KMS-11 (cell line): ENCODE measurements around the gene ZNF496.

ENCODE experiments used
- H2AFZ ChIP-seq: fragments of 200-600 bp; sonication (generic); 2 replicates; pipeline ENCODE4 v1.6.1; 2016; ENCODE audit warnings: antibody characterized with exemption, mixed run types, low read depth
- H3K27ac ChIP-seq: fragments of 200-600 bp; sonication (generic); 2 replicates; pipeline ENCODE4 v1.6.1; 2016; ENCODE audit warnings: mild to moderate bottlenecking, mixed run types
- H3K27me3 ChIP-seq: fragments of 200-600 bp; sonication (generic); 2 replicates; pipeline ENCODE4 v1.6.1; 2017; ENCODE audit warnings: mild to moderate bottlenecking, low read depth, mixed run types, moderate library complexity; ENCODE audit not compliant: insufficient read depth
- H3K36me3 ChIP-seq: fragments of 200-600 bp; sonication (generic); 2 replicates; pipeline ENCODE4 v1.6.1; 2017; ENCODE audit warnings: mild to moderate bottlenecking, mixed run types; ENCODE audit not compliant: insufficient read depth
- H3K4me1 ChIP-seq: fragments of 200-600 bp; sonication (generic); 2 replicates; pipeline ENCODE4 v1.6.1; 2016; ENCODE audit warnings: mild to moderate bottlenecking, low read depth, mixed run types; ENCODE audit not compliant: poor library complexity, severe bottlenecking
- H3K4me2 ChIP-seq: fragments of 200-600 bp; sonication (generic); 2 replicates; pipeline ENCODE4 v1.7.0; 2016; ENCODE audit warnings: mild to moderate bottlenecking, mixed run types
- H3K4me3 ChIP-seq: fragments of 200-600 bp; sonication (generic); IDR thresholded peaks from 2 replicates; pipeline ENCODE4 v1.6.1; 2017; ENCODE audit warnings: low read depth, low read length, mixed read lengths; ENCODE audit not compliant: insufficient read depth
- H3K79me2 ChIP-seq: fragments of 200-600 bp; sonication (generic); 2 replicates; pipeline ENCODE4 v1.6.1; 2016; ENCODE audit warnings: low read depth, mixed run types; ENCODE audit not compliant: insufficient read depth
- H3K9ac ChIP-seq: fragments of 200-600 bp; sonication (generic); 2 replicates; pipeline ENCODE4 v1.6.1; 2016; ENCODE audit warnings: mild to moderate bottlenecking, mixed run types
- H4K20me1 ChIP-seq: fragments of 200-600 bp; sonication (generic); 2 replicates; pipeline ENCODE4 v1.6.1; 2016; ENCODE audit warnings: mild to moderate bottlenecking, mixed run types; ENCODE audit not compliant: insufficient read depth
- CTCF ChIP-seq: fragments of 200-600 bp; sonication (generic); conservative IDR thresholded peaks from 2 replicates; pipeline ENCODE4 v1.6.1; 2017; ENCODE audit warnings: low read depth, mild to moderate bottlenecking, antibody characterized with exemption, low read length, moderate library complexity, mixed read lengths

The ZNF496 gene

DNA sequence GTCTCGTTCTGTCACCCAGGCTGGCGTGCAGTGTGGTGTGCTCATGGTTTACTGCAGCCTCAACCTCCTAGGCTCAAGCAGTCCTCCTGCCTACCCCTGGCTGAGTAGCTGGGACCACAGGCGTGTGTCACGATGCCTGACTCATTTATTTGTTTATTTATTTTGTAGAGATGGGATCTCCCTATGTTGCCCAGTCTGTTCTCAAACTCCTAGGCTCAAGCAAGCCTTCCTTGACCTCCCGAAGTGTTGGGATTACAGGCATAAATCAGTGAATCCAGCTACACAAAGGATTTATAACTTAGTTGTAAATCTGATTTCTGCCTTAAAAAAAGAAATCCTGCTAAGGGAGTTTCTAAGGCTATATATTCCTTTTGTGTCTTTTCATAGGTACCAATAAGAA is 30.5 kb upstream of the ZNF496 start:
- H3K4me3 ChIP-seq: no peak overlapping the region
- no peaks in the 10 kb centered on the region for H3K4me1 ChIP-seq
- H2AFZ ChIP-seq: no peak overlapping the region
- H3K27ac ChIP-seq: no peak overlapping the region
- no peak overlapping the region for H3K9ac ChIP-seq
- no peaks in the 10 kb centered on the region for H3K79me2 ChIP-seq
- no peak for TF ChIP-seq CTCF
- no peaks in the 10 kb centered on the region for H3K36me3 ChIP-seq
- no peaks in the 10 kb centered on the region for H3K27me3 ChIP-seq
- H3K4me2 ChIP-seq: no peak overlapping the region
- no peaks in the 10 kb centered on the region for H4K20me1 ChIP-seq

DNA sequence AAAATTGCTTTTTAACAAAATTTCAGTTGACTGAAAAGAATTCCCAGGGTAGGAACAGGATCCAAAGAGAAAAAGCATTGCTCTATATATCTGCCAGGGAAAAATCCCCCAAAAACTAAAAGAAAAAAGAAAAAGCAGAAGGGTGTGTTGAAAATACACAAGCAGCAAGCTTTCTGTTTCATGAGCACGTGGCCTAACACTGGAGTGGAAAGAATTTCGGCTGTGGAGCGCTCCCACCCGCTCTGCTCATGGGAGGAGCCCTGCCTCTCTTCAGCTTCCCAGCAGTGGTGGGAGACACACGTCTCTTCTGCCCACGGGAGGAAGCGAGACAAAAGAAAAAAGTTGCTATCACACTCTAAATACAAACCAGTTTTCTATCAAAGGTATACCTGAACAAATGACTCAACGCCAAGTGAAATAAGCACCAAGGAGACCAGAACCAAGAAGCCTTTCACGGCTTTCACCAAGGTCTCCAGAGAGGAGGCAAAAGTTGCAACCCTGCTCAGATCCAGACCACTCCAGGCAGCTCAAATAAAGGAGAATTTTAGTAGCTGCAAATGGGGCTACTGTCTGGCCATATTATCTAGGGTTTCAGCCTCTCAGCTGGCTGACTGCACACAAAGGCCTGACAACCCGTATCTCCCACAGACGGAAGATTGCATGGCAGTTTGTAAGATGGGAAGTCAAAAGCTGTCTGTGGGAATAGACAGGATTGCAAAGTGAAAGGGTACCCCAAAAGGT is 29.5 kb upstream of the ZNF496 start:
- Histone ChIP-seq H3K27ac (no peak overlapping the region), H3K9ac (no peak overlapping the region), H3K4me2 (no peak overlapping the region), H3K4me1 (no peaks in the 10 kb centered on the region), H2AFZ (no peak overlapping the region), H3K79me2 (no peaks in the 10 kb centered on the region), H3K36me3 (no peaks in the 10 kb centered on the region), H4K20me1 (no peaks in the 10 kb centered on the region), H3K4me3 (no peak overlapping the region), H3K27me3 (no peaks in the 10 kb centered on the region)
- no peak for TF ChIP-seq CTCF

- Histone ChIP-seq H3K4me1 (no peaks in the 10 kb centered on the region), H3K36me3 (no peaks in the 10 kb centered on the region), H3K4me3 (no peak overlapping the region), H4K20me1 (no peaks in the 10 kb centered on the region), H3K79me2 (no peaks in the 10 kb centered on the region), H3K9ac (no peak overlapping the region), H3K27me3 (no peaks in the 10 kb centered on the region), H3K4me2 (no peak overlapping the region), H3K27ac (no peak overlapping the region), H2AFZ (no peak overlapping the region)
- no peak for TF ChIP-seq CTCF
These were observed 28.6 kb upstream of the ZNF496 start for GRCh38 chr1:247360116-247360898.

DNA sequence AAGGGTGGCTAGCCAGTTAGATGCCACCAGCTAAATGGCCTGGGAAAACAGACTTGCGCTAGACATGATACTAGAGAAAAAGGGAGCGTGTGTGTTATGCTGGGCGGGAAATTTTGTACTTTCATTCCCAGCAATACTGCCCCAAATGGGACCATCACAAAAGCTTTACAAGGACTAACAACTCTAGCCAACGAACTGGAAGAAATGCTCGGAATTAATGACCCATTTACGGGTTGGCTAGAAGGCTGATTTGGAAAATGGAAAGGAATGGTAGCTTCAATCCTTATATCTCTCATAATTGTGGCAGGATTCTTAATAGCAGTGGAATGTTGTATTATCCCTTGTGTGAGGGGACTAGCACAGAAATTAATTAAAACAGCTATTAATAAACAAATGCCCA is 27.9 kb upstream of the ZNF496 start:
- Histone ChIP-seq H3K36me3 (no peaks in the 10 kb centered on the region), H3K27ac (no peak overlapping the region), H2AFZ (no peak overlapping the region), H3K79me2 (no peaks in the 10 kb centered on the region), H3K9ac (no peak overlapping the region), H3K4me2 (no peak overlapping the region), H4K20me1 (no peaks in the 10 kb centered on the region), H3K27me3 (no peaks in the 10 kb centered on the region), H3K4me1 (no peaks in the 10 kb centered on the region), H3K4me3 (no peak overlapping the region)
- no peak for TF ChIP-seq CTCF
